NCI-H1092 treated with DMSO at 0.1 percent for 48 hours (cell line): ENCODE results near the gene FXYD2.

ENCODE experiments used
- DNase-seq: peaks from one replicate; lab custom pipeline; 2025; lab: John Stamatoyannopoulos, UW

Gene FXYD2

GRCh38 chr11:117835576-117835975 is 11.0 kb upstream of the FXYD2 start:
- DNase-seq, result no peak

DNA sequence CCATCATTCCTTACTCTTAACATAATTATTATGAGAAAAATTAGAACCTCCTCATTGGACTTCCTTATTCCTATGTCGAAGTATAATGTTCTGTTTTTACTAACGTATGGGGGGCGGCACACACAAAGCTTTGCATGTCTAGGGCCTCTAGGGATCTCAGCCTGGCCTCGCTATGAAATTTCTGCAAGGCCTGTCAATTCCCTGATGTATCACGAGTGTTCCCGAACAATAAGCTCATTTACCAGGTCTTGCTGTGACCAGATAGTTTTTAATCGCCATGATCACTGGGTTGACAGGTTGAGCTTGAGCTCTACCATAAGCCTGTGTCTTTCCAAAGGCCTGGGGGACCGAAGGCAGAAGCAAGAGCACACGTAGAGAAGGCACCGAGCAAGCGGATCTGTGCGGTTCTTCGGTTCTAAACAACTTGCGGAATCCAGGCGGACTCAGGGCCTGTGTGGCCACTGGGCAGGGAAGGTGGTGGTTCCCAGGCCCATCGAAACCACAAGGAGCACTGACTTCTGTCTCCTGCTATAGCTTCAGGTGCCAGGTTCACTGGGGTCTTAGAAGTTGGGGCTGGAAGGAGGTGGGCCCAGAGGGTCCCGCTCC is 10.4 kb upstream of the FXYD2 start:
- DNase-seq, result no peak

GRCh38 chr11:117834068-117834810 is 9.7 kb upstream of the FXYD2 start:
- DNase-seq, result no peak

- DNase-seq, result peak; percentile 87
Observed at GRCh38 chr11:117833401-117833891, 8.9 kb upstream of the FXYD2 start.

DNA sequence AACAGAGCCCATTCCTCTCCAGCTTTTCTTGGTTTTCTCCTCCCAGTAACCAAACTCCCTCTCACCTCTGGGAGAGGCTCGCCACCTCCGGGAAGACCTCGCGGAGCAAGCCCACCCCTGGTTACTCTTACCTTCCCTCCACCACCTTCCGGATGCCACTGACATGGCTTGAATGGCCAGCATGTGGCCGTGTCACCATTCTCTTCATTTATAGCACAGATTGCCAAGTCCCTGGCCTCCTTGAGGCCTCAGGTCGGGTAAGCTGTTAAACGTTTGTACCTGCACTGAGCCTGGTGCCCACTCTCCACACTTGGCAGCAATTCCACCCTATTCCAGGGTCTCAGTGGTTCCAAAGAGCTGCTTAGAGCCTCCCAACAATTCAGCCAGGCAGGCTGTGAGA is 8.0 kb upstream of the FXYD2 start:
- no peak for DNase-seq

DNA sequence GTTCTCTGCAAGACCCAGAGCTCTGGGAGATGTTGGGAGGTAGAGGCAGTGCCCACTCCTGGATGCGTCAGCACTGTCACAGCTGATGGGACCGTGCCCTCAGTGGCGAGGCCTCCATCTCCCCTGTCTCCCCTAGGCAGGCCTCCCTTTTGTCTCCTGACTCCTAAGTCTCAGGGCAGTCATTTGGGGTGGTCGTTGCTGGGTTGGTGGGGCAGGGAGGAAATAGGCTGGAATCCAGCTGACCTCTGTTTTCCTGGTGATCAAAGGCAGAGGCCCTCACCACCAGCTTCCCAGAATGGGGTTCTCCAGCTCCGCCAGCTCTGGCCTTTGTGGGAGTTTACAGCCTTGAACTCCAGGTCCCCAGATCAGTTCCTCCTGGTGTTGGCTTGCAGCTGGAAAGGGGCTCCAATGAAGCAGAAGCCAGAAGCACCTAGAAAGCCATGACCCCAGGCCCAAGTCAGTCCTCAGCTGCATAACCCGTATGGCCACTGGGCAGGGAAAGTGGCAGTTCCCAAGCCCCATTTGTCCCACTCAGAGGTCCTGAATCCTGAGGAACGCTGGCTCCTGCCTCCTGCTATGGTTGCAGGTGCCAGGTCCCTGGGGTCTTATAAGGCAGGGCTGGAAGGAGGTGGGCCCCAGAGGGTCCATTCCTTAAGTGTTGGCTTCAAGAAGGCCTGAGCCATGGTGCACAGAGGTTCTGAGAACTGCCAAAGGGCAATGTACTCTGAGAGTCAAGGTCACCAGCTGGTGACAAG is 7.3 kb upstream of the FXYD2 start:
- DNase-seq, result no peak

GRCh38 chr11:117830674-117831351 is 6.3 kb upstream of the FXYD2 start:
- DNase-seq, result no peak

GRCh38 chr11:117830072-117830471 is 5.5 kb upstream of the FXYD2 start:
- no peak for DNase-seq

DNA sequence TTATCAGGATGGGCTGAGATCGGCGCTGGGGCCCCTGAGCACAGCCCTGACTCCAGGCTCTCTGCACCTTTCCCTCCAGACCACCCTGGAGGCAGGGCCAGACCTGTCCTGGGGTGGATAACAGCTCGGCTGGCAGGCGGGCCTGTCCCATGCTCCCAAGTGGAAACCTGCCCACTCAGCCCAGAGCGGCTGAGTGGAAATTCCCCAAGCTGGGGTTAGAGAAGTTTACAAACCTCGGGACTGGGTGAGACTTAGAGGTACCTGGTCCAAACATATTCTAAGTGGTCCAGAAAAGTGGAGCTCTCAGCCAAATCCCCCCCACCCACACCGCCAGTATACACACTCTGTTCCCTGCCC is 4.8 kb upstream of the FXYD2 start:
- DNase-seq, result no peak

GRCh38 chr11:117828611-117829368 is 4.2 kb upstream of the FXYD2 start:
- no peak for DNase-seq

- DNase-seq, result no peak
Observed at GRCh38 chr11:117827521-117828511, 3.3 kb upstream of the FXYD2 start.

DNA sequence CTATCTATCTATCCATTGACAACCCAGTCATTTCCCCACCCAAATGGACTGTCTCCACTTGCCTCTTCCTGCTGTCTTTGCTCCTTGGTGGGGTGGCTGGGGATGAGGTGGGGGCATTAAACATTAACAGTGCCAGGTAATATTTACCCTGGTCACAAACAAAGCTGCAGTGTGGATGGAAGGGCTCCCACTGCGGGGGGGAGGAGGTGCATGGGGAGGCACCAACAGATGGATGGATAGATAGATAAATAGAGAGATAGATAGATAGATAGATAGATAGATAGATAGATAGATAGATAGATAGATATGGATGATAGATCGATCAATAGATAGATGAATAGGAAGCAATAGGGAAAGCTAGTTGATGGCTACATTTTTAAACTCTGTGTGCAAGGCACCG is 2.3 kb upstream of the FXYD2 start:
- no peak for DNase-seq

DNA sequence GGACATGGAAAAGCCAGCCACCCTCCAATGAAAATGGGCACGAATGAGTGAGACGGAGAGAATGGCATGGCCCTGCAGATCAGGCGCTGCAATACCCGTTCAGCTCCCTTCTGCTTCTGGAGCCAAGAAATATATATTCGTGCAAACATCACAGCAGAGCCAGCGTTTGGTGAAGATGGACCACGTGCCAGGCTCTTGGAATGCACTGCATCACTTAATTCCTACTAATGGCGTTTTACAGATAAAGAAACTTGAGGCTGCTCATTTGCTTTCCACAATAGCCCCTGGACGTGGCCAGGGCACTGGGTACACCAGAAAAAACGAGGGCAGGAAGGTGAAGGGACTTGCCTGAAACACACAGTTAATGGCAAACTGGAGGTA is 1.6 kb upstream of the FXYD2 start:
- no peak for DNase-seq

DNA sequence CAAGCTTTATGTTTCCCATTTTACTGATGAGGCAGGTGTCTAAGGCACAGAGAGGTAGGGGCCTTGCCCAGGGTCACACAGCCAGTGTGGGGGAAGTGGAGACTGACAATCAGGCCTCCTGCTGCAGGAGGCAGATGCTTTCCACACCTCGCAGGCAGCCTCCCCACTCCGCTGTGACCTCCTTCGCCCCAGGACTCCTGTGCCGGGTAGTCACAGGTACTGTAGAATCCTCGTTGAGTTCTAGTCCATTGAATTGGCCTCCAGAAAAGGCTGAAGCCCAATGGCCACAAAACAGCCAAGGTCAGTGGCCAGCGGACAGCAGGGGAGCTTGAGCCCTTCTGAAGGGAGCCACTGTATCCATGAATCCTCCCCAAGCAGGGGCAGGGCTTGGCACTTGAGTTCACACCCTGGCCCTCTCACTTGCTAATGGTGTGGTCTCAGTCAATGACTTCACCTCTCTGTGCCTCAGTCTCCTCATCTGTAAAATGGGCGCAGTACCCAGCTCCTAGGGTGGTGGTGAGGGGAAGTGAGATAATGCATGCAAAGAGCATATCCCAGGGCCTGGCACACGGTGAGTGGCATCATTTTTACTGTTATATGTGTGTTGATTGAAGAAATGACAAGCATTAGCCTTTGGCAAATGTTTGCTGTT is 1.1 kb upstream of the FXYD2 start:
- no peak for DNase-seq

- no peak for DNase-seq
Observed at GRCh38 chr11:117823946-117824420, 561 bp downstream of the FXYD2 start.

GRCh38 chr11:117823294-117823945 is 1.1 kb downstream of the FXYD2 start:
- DNase-seq, result no peak

DNA sequence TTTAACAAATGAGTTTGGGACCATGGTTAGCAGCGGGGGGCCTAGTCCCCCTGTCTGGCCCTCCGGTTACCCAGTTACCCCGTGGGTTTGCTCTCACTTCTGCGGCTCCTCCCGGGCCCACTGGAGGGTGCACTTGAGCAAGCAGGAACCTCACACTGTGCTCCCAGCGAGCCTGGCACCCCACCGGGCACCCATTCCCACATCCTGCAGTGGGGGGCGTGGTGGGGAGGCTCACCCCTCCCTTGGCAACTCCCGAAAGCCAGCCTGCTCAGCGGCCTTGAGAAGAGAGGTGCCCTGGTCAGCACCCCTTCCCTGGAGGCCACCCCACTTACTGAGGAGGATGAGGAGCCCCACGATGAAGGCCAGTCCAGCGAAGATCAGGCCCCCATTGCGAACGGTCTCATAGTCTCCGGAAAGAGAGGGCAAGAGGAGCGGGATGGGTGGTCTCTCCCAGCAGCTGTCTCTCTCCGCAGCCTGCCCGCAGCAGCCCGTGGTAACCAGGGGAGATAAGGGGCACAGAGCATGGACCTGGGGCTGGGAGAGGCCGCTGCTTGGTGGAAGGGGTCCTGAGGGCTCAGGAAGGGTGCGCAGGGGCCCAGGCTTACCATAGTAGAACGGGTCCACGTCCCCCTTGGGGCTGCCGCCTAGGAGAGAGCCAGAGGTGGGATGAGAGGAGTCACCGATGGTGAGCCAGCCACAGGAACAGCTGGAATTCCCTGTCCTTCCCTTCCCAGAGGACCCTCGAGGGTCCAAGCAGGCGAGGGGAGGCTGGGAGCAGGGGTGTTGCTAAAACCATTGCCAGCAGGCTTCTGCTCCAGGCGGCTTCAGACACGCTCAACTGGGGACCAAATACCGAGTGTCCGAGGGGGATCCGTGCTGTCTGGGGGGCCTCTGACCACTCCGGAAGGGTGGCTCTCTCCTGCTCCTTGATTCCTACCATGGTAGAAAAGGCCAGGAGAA is 2.2 kb downstream of the FXYD2 start:
- DNase-seq, result no peak

DNA sequence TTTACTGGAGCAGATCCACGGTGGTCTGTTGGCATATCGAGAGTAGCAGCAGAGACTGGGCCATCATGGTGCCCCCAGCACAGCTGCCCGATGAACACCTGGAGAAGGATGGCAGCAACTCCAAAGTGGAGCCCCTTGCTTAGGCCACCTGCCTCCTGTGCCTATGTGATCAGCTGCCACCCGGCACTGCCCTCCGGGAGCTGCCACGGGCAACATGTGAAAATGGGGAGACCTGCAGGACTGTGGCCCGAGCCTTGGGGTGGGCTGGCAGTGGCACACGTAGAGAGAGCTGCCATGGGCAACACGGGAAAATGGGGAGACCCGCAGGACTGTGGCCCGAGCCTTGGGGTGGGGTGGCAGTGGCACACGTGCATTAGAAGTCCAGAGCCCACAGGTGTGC is 3.1 kb downstream of the FXYD2 start:
- DNase-seq, result no peak
